Stomach (tissue), 9 donors: Measurements from ENCODE around the gene RNF7. TPM values are rescaled to one million over a fixed set of nuclear protein-coding genes. Genes with fewer than 3 reads are reported as not detected.
"Not testable (repeated sequence)": the region's sequence is repeated elsewhere in the genome, so short reads cannot be mapped to it uniquely, and the experiment has no call there.

Experiments used
- DNase-seq, 2 donors: peaks; one replicate each; pipeline versions ENCODE4 v3.0.0 to v3.0.0-alpha.2; 2013 to 2019
- H3K27ac ChIP-seq, 5 donors: fragments of 200-600 bp in 4 of 5; sonication (generic) in 4 of 5; one replicate each; pipeline ENCODE4 v1.5.1; 2013 to 2019; ENCODE audit warnings: mild to moderate bottlenecking in 1 of 5, moderate library complexity in 1 of 5
- H3K27me3 ChIP-seq, 3 donors: fragments of 200-600 bp; sonication (generic); one replicate each; pipeline ENCODE4 v1.5.1; 2017 to 2019; ENCODE audit warnings: mixed run types in 1 of 3
- H3K36me3 ChIP-seq, 4 donors: fragments of 200-600 bp; sonication (generic); 1 replicate in 3 of 4; 2 replicates in 1 of 4; pipeline ENCODE4 v1.5.1; 2016 to 2019
- H3K4me1 ChIP-seq, 4 donors: fragments of 200-600 bp; sonication (generic); one replicate each; pipeline ENCODE4 v1.5.1; 2016 to 2019
- H3K4me3 ChIP-seq, 4 donors: fragments of 200-600 bp; sonication (generic) in 3 of 4; one replicate each; pipeline ENCODE4 v1.5.1; 2016 to 2019; ENCODE audit warnings: mild to moderate bottlenecking in 1 of 4
- H3K9me3 ChIP-seq, 4 donors: fragments of 200-600 bp; sonication (generic); one replicate each; pipeline ENCODE4 v1.5.1; 2016 to 2019
- EP300 ChIP-seq: sonication (generic); formaldehyde crosslinking; IDR thresholded peaks from one replicate; pipeline ENCODE4 v1.6.1; 2017; ENCODE audit warnings: antibody characterized with exemption
- POLR2A ChIP-seq, 4 donors: fragments of 450-650 bp; IDR thresholded peaks; one replicate each; pipeline ENCODE4 v1.6.1; 2016; ENCODE audit warnings: antibody characterized with exemption in 4 of 4, control low read depth in 2 of 4, mild to moderate bottlenecking in 1 of 4, moderate library complexity in 1 of 4
- POLR2AphosphoS5 ChIP-seq, 3 donors: sonication (generic); formaldehyde crosslinking; IDR thresholded peaks; one replicate each; pipeline ENCODE4 v1.6.1; 2016; ENCODE audit warnings: antibody characterized with exemption in 3 of 3
- WGBS, 5 donors: extraction: QIAGEN DNeasy Blood & Tissue Kit in 3 of 5; methylation state at CpG; one replicate each; pipeline versions ENCODE4 v1.1.5 to v1.1.7; 2013 to 2018; 5-methylcytosine and 5-hydroxymethylcytosine counted together
- intact Hi-C: fragments of 100-400 bp; cut with DNase I; formaldehyde crosslinking; loops from one replicate; pipeline ENCODE4 v1.15.1; 2023; ENCODE audit warnings: low total_unique reads
- polyA plus RNA-seq, 3 donors: library from polyadenylated mRNA; stranded (reverse); fragments of 200-250 nt; gene quantifications; one replicate each; pipeline ENCODE4 v1.2.3, GENCODE V29; 2013
- total RNA-seq, 5 donors: library from RNA; depleted of rRNA; stranded (reverse); fragments of >200 nt; gene quantifications; one replicate each; pipeline versions ENCODE4 v1.1.0 to v1.2.3, GENCODE V29; 2014 to 2016
- TF ChIP-seq, protein P1 (sequence below), 7 experiments: fragments of 450-650 bp in 4 of 7; fragments of 200-600 bp in 3 of 7; sonication (generic) in 3 of 7; IDR thresholded peaks; one replicate each; pipeline ENCODE4 v1.5.1; 2016 to 2019; ENCODE audit warnings: antibody characterized with exemption in 7 of 7, control low read depth in 2 of 7, mild to moderate bottlenecking in 1 of 7
- donor health status: healthy with polysubstance abuse.
- donor health status: Bipolar disorder and iron deficiency.
- donor health status: healthy.

The RNF7 gene
- total and polyA plus RNA-seq, 8 donors, result 40.2 to 236 (median 111) TPM

DNA sequence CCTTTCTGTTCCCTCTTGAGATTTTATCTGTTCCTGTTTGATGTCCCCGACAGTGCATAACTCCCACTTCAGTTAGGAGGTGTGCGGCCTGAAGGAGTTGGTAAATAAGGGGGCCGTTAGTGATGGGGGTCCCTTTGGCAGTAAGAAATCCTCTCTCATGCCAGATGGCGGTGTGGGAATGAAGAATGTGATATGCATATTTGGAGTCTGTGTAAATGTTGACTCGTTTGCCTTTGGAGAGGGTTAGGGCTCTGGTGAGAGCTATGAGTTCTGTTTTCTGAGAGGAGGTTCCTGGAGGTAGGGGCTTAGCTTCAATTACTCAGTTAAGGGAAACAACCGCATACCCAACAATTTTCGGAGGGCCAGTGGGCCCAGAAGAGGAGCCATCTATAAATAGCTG lies 38.8 kb upstream of the RNF7 start:
- H3K27ac ChIP-seq, result no peak overlapping the region
- TF ChIP-seq POLR2AphosphoS5 (IDR thresholded peaks at IDR 0.05) (no peak), POLR2A (IDR thresholded peaks at IDR 0.05) (no peak), EP300 (no peak)
- TF ChIP-seq, protein P1, sequence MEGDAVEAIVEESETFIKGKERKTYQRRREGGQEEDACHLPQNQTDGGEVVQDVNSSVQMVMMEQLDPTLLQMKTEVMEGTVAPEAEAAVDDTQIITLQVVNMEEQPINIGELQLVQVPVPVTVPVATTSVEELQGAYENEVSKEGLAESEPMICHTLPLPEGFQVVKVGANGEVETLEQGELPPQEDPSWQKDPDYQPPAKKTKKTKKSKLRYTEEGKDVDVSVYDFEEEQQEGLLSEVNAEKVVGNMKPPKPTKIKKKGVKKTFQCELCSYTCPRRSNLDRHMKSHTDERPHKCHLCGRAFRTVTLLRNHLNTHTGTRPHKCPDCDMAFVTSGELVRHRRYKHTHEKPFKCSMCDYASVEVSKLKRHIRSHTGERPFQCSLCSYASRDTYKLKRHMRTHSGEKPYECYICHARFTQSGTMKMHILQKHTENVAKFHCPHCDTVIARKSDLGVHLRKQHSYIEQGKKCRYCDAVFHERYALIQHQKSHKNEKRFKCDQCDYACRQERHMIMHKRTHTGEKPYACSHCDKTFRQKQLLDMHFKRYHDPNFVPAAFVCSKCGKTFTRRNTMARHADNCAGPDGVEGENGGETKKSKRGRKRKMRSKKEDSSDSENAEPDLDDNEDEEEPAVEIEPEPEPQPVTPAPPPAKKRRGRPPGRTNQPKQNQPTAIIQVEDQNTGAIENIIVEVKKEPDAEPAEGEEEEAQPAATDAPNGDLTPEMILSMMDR (IDR thresholded peaks at IDR 0.05), result no peak
- 24 to 49% (median 34%) methylated on average over 7 of the region's 7 CpGs for WGBS, 5 donors

DNA sequence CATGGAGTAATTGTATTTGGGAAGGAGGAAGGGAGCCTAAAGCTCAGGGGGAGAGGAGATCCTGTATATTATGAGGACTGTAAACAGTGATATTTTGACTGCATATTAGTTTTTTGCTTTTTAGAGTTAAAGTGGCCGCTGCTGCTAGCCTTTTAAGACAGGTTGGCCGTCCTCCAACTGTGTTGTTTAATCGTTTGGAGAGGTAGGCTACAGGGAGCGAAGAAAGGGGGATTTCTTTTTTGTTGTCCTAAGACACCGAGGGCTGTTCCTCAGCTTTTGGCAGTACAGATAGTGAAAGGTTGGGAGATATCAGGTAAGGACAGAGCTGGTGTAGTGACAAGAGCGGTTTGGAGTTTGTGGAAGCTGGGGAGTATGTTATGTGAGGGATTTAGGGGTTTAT lies 38.2 kb upstream of the RNF7 start:
- no peak overlapping the region for H3K27ac ChIP-seq
- H3K27me3 ChIP-seq, result peaks cover 0 to 22% (median 0%) of the 10 kb centered on the region in 3 donors
- intact Hi-C loops, result no loop called here
- no peaks in the 10 kb centered on the region for H3K4me1 ChIP-seq
- TF ChIP-seq POLR2A (IDR thresholded peaks at IDR 0.05), result no peak
- TF ChIP-seq, protein P1 (IDR thresholded peaks at IDR 0.05), result no peak
- TF ChIP-seq POLR2AphosphoS5 (IDR thresholded peaks at IDR 0.05), result no peak
- no peak overlapping the region for H3K4me3 ChIP-seq
- H3K9me3 ChIP-seq, result no peaks in the 10 kb centered on the region
- no peaks in the 10 kb centered on the region for H3K36me3 ChIP-seq
- peak in 1 of 2 donors; percentile 41 for DNase-seq
- 28 to 38% (median 34%) methylated on average over 6 of the region's 6 CpGs for WGBS, 5 donors

More for the DNA sequence above, 38.8 kb upstream of the RNF7 start:
- no peaks in the 10 kb centered on the region for H3K4me1 ChIP-seq
- no peak for DNase-seq
- intact Hi-C loops, result no loop called here
- H3K9me3 ChIP-seq, result no peaks in the 10 kb centered on the region
- H3K27me3 ChIP-seq, result peaks cover 0 to 22% (median 0%) of the 10 kb centered on the region in 3 donors
- no peak overlapping the region for H3K4me3 ChIP-seq
- H3K36me3 ChIP-seq, result no peaks in the 10 kb centered on the region

DNA sequence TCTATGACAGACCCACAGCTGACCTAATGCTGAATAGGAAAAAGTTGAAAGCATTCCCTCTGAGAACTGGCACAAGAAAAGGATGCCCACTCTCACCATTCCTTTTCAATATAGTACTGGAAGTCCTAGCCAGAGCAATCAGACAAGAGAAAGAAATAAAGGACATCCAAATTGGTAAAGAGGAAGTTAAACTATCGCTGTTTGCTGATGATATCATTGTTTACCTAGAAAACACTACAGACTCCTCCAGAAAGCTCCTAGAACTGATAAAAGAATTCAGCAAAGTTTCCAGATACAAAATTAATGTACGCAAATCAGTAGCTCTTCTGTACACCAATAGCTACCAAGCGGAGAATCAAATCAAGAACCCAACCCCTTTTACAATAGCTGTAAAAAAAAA lies 34.7 kb upstream of the RNF7 start:
- WGBS, 5 donors, result 61 to 91% (median 90%) methylated on average over 3 of the region's 3 CpGs
- H3K27ac ChIP-seq, DNase-seq, intact Hi-C loops, H3K4me1 ChIP-seq, H3K36me3 ChIP-seq, H3K9me3 ChIP-seq, H3K4me3 ChIP-seq: not testable (repeated sequence)
- peaks cover 0 to 22% (median 0%) of the 10 kb centered on the region in 3 donors for H3K27me3 ChIP-seq

DNA sequence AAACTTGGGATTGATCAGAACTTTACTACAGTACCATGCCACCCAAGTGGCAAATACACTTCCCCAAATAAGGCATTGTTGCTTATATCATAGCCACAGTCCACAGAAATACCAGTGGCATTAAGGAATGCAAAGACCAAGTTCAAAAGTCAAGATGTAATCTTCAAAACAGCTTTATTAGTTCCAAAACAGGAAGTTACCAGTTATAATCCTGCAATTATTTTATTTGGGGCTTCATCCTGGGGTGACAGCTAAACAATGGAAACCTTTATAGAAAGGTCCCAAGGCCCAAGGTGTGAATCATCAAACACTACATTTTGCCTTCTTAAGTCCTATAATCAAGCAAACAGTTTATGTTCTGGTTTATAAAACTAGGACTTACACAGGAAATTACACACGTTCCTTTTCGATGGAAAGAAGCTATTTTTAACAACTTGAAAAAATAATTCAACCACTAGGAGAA lies 30.3 kb upstream of the RNF7 start:
- Histone ChIP-seq H3K27me3 (no peaks in the 10 kb centered on the region), H3K4me3 (no peak overlapping the region), H3K4me1 (peaks cover 0 to 7% (median 3%) of the 10 kb centered on the region in 4 donors), H3K36me3 (no peaks in the 10 kb centered on the region), H3K9me3 (no peaks in the 10 kb centered on the region), H3K27ac (no peak overlapping the region)
- 39 to 67% (median 48%) methylated on average over 2 of the region's 2 CpGs for WGBS, 5 donors
- TF ChIP-seq, protein P1 (IDR thresholded peaks at IDR 0.05), result no peak
- TF ChIP-seq EP300 (no peak), POLR2A (IDR thresholded peaks at IDR 0.05) (no peak), POLR2AphosphoS5 (IDR thresholded peaks at IDR 0.05) (no peak)
- DNase-seq, result no peak
- intact Hi-C loops, result no loop called here

DNA sequence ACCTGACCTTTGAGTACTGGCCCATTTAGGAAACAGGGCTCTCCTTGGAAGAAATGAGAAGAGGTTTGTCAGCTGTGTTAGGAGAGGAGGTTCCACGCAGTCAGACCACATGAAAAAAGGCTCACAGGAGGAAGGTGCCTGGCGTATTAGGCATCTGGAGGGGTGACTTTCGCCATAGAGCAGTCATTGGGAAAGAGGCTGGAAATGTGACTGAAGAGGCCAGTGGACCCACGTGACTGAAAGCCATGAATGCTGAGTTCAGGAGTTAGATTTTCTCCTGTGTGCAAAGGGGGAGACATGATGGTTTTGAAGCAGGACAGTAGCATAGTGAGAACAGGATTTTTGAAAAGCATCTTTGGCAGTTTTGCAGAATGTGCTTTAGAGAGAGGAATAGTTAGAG lies 29.7 kb upstream of the RNF7 start:
- DNase-seq, result no peak
- no peak for TF ChIP-seq EP300
- TF ChIP-seq POLR2AphosphoS5 (IDR thresholded peaks at IDR 0.05), result no peak
- TF ChIP-seq POLR2A (IDR thresholded peaks at IDR 0.05), result no peak
- TF ChIP-seq, protein P1 (IDR thresholded peaks at IDR 0.05), result no peak
- WGBS, 5 donors, result 78 to 91% (median 88%) methylated on average over 4 of the region's 4 CpGs
- Histone ChIP-seq H3K27me3 (no peaks in the 10 kb centered on the region), H3K4me1 (peaks cover 0 to 7% (median 3%) of the 10 kb centered on the region in 4 donors), H3K27ac (no peak overlapping the region), H3K9me3 (no peaks in the 10 kb centered on the region), H3K4me3 (no peak overlapping the region), H3K36me3 (no peaks in the 10 kb centered on the region)
- intact Hi-C loops, result no loop called here
